Measurements from ENCODE around the gene SLC16A3.

The SLC16A3 gene

DNA sequence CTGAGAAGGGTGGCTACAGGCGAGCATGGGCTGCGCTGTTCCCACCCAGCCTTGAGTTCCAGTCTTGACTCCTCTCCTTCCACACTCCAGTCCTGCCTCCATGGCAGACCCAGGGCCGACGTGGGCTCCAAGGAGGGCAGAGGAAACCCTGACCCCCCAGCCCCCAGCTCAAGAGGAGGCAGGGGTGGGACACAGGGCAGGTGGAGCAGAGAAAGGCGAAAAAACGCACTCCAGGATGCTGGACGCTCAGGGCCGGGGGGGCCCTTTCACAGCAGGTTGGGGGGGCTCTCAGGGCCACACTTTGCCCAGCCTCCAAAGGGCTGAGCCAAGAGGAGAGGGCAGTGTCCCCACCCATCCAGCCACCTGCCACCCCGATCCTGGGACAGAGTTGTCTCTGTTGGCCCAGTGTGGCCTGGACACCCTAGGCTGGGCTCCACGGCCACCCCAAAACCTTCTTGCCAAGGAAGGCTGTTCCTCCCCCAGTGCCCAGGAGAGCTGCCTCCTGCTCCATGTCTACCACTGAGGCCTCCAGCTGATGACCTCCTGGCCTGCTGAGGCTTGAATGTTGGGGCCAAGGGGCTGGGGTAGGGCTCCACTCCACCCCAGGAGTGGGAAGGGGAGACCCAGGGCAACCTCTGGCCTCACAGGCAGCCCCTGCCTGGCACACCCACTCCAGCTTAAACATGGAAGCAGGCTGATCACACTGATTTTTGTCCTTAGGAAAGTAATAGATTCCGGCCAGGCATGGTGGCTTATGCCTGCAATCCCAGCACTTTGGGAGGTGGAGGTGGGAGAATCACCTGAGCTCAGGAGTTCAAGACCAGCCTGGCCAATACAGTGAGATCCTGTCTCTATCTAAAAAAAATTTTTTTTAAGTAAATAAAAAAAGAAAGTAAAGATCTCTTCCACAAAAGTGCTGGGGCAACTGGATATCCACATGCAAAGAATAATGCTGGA is 8.8 kb upstream of the SLC16A3 start:
- no peak for DNase-seq (ENCODE audit: low read depth in 1 of 2, low spot score in 1 of 2)
- no peak for TF ChIP-seq JUND (IDR thresholded peaks at IDR 0.05; ENCODE audit: low read depth)
- in situ Hi-C loops (cut with HindIII; ENCODE audit: low pct_unique_long_range_greater_than_20kb, low sequenced_read_pairs): no loop called here

DNA sequence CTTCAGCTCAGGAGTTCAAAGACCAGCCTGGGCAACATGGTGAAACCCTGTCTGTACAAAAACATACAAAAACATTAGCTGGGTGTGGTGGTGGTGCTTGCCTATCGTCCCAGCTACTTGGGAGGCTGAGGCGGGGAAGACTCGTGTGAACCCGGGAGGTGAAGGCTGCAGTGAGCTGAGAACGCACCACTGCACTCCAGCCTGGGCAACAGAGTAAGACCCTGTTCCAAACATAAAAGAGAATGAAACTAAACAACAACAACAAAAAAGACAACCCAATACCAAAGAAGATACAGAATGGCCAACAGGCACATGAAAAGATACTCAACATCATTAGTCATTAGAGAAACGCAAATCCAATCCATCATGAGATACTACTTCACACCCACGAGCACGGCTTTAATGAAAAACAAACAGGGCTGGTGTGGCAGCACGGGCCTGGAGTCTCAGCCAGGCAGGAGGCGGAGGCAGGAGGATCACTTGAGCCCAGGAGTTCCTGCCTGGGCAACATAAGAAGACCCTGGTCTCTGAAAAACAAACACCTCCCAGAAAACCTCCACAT is 7.4 kb upstream of the SLC16A3 start:
- no peak for DNase-seq (ENCODE audit: low read depth in 1 of 2, low spot score in 1 of 2)
- in situ Hi-C loops (cut with HindIII; ENCODE audit: low pct_unique_long_range_greater_than_20kb, low sequenced_read_pairs): no loop called here
- no peak for TF ChIP-seq JUND (IDR thresholded peaks at IDR 0.05; ENCODE audit: low read depth)

DNA sequence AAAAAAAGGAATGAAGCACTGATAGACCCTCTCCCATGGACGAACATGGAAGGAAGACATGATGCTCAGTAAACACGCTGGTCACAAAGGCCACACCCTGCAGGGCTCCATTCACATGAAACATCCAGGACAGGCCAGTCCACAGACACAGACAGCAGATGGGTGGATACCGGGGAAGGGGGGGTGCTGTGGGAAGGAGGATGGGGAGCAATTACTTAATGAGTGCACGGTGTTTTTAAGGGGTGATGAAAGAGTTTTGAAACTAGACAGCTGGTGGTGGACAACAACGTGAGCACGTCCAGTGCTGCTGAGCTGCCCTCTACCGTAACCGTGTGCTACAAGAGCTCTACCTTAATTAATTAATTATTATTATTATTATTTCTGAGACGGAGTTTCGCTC is 6.0 kb upstream of the SLC16A3 start:
- TF ChIP-seq JUND (IDR thresholded peaks at IDR 0.05; ENCODE audit: low read depth): no peak
- in situ Hi-C loops (cut with HindIII; ENCODE audit: low pct_unique_long_range_greater_than_20kb, low sequenced_read_pairs): no loop called here

DNA sequence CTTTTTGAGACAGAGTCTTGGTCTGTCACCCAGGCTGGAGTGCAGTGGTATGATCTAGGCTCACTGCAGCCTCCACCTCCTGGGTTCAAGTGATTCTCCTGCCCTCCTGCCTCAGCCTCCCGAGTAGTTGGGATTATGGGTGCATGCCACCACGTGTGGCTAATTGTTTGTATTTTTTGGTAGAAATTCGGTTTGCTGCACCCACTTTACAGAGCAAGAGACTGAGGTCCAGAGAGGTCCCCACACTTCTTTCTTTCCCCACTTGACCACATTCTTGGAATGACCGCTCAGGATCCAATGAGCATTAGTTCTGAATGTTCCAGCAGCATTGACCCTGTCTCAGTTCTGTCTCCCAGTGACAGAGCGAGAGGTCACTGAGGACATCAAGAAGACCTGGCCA is 5.3 kb upstream of the SLC16A3 start:
- no peak for TF ChIP-seq JUND (IDR thresholded peaks at IDR 0.05; ENCODE audit: low read depth)
- in situ Hi-C loops (cut with HindIII; ENCODE audit: low pct_unique_long_range_greater_than_20kb, low sequenced_read_pairs): no loop called here
- DNase-seq (ENCODE audit: low read depth in 1 of 2, low spot score in 1 of 2): no peak

More for the DNA sequence above, 6.0 kb upstream of the SLC16A3 start:
- no peak for DNase-seq (ENCODE audit: low read depth in 1 of 2, low spot score in 1 of 2)

DNA sequence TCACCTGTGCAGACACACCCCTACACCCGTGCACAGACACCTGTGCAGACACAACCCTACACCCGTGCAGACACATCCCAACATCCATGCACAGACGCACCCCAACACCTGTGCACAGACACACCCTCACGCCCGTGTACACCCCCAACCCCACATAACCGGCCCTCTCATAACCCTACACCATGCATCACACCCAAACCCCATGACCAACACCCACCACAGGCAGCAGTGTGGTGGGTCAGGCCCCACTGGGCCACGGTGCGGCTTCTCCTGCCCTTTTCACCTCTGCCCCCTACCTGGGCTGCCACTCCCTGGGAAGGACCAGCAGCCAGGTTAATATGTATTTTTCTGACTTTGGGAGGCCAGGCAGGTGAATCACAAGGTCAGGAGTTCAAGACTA is 4.2 kb upstream of the SLC16A3 start:
- TF ChIP-seq JUND (IDR thresholded peaks at IDR 0.05; ENCODE audit: low read depth): no peak
- in situ Hi-C loops (cut with HindIII; ENCODE audit: low pct_unique_long_range_greater_than_20kb, low sequenced_read_pairs): no loop called here
- no peak for DNase-seq (ENCODE audit: low read depth in 1 of 2, low spot score in 1 of 2)

DNA sequence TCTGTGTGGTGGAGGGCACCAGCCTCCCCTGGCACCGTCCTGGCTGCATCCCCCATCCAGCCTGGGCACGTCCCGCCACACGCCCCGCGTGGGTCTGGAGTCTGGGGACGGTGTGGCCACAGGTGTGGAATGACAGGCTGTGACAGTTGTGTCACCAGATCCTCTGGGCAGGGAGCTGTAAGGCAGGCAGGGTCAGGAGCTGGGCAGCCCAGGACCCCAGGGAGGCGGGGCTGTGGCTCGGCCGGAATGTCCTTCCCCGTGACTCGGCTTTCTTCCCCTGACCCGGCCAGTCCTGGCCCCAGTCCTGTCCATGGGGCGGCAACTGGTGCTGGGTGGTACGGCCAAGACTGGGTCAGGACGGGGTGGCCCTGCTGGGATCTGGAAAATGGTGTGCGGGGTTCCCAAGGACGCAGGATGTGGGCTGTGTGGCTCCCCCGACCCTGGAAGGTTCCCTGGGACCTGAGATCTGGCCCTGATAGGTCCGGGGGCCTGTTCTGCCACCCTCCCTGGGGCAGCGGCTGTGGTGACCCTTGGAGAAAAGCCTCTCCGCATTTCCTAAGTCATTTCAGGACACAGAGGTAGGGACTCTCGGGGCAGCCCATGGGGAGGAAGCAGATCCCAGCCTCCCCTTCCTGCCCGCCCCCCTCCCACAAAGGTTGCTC is 3.3 kb upstream of the SLC16A3 start:
- in situ Hi-C loops (cut with HindIII; ENCODE audit: low pct_unique_long_range_greater_than_20kb, low sequenced_read_pairs): no loop called here
- DNase-seq (ENCODE audit: low read depth in 1 of 2, low spot score in 1 of 2): no peak
- TF ChIP-seq JUND (IDR thresholded peaks at IDR 0.05; ENCODE audit: low read depth): no peak

DNA sequence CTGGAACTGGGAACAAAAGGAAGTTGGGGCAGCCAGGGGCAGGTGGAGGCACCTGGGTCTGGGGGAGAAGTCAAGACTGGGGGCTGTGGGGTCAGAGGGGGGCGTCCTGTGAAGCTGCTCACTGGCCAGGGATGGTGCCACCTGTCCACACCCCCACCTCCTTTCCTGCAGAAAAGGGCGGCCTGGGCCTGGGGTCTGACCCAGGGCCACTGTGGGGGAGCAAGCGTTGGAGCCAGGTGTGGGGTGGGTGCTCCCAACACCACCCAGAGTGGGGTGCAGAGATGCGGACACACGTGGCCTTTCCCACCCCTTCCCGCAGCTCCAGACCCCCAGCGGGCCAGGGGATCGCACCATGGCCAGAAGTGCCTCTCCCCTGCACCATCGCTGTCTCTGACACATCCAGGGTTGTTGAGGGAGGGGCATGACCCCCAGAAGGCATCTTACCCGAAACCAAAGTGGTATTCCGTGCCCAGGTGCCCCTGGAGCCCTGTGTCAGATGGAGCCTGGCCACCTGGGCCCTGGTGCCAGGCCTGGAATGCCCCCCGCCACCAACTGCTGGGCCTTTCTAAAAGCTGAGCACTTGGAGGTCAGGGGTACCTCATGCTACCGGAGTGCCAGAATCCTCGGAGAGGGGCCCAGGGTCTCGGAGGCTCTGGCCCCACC is 2.6 kb upstream of the SLC16A3 start:
- in situ Hi-C loops (cut with HindIII; ENCODE audit: low pct_unique_long_range_greater_than_20kb, low sequenced_read_pairs): no loop called here
- no peak for DNase-seq (ENCODE audit: low read depth in 1 of 2, low spot score in 1 of 2)
- TF ChIP-seq JUND (IDR thresholded peaks at IDR 0.05; ENCODE audit: low read depth): no peak

DNA sequence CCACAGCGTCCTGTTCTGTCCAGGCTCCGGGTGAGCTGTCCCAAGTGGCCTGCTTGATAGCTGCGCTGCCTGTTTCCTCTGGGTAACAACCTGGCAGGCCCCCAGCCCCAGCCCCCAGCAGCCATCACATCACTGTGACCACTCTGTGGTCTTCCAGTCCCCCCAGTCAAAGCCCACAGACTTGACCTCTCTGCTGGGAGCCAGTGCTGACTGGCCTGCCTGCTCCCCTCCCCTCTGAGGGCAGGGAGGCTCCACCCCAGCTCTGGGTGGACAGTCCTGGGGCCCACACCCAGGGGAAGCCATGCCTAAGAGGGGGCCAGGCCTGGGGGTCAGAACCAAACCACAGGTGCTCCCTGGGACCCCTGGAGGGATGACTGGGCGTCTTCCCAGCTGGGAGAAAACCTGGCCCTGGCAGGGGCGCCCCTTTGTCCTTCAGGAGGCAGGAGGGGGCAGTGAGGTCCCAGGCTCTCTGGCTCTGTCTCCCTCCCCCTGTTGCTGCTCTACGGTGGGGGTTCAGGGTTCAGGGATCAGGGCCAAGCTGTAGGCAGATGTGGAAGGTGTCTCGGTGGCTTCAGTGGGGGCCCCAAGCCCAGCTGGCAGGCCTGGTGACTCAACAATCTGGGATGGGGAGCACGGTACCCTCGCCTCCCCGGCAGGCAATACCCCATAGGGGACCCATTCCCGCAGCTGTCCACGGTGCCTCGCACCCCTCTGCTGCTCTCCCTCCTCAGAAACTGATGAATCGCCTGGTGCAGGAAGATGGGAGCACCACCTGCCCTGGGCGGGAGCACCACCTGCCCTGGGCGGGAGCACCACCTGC is 1.8 kb upstream of the SLC16A3 start:
- DNase-seq (ENCODE audit: low read depth in 1 of 2, low spot score in 1 of 2): no peak
- TF ChIP-seq JUND (IDR thresholded peaks at IDR 0.05; ENCODE audit: low read depth): no peak
- in situ Hi-C loops (cut with HindIII; ENCODE audit: low pct_unique_long_range_greater_than_20kb, low sequenced_read_pairs): no loop called here

DNA sequence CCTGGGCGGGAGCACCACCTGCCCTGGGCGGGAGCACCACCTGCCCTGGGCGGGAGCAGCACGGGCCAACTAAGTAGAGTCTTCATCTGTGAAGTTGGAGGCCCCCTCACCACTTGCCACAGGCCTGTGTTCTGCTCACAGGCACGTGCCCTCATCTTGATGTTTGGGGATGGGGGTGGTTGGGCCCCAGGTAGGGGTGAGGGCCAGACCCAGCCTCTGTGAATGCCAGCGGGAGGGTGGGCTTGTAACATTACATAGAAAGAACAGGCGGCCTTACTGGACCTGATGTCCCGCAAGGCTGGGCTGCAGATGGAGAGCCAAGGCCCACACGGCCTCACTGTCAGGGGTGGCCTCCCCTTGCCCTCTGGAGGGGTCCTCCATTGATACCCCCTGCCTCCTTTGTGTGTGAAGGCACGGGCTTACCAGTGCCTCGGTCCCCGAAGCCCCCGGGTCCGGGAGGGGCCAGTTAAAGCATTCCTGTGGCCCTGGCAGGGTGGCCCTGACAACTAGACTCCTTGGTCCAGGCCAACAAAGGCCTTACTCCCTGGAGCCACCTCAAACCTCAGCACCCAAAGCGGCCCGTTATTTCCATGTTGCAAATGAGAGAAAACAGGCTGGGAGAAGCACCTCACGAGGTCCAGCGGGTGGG is 1.1 kb upstream of the SLC16A3 start:
- TF ChIP-seq JUND (IDR thresholded peaks at IDR 0.05; ENCODE audit: low read depth): no peak
- no peak for DNase-seq (ENCODE audit: low read depth in 1 of 2, low spot score in 1 of 2)
- in situ Hi-C loops (cut with HindIII; ENCODE audit: low pct_unique_long_range_greater_than_20kb, low sequenced_read_pairs): no loop called here

DNA sequence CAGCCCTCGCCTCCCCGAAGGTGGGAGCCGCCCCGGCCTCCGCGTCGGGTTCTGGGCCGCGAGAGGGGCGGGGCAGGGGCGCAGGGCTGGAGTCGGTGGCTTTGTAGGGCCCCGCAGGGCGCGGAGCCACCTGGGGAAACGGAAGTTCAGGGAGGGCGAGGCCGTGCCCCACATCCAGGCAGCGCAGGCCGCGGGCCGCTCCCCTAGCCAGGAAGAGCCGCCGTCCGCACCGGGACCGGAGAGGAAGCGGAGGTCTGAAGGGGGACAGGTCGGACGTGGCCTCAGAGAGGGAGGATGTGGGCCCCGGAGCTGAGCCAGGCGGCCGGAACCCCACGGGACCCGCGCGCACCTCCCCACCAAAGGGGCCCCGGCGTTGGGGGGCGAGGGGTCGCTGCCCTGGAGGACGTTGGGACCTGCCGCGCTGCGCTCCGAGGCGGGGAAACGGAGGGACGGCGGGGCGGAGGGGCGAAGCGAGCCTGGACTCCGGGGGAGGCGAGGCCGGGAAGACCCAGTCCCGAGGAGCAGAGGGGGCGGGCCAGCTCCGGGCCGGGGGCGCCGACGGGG is 482 bp upstream of the SLC16A3 start:
- in situ Hi-C loops (cut with HindIII; ENCODE audit: low pct_unique_long_range_greater_than_20kb, low sequenced_read_pairs): no loop called here
- no peak for DNase-seq (ENCODE audit: low read depth in 1 of 2, low spot score in 1 of 2)

More for the DNA sequence above, 482 bp upstream of the SLC16A3 start:
- no peak for TF ChIP-seq JUND (IDR thresholded peaks at IDR 0.05; ENCODE audit: low read depth)
